Osteocyte (in vitro differentiated cells): ENCODE data around the gene CCDC177. TPM values are rescaled to one million over a fixed set of nuclear protein-coding genes. Genes with fewer than 3 reads are reported as not detected.

Source experiments
- DNase-seq: peaks from one replicate; pipeline ENCODE4 v3.0.0; 2021; ENCODE audit warnings: mixed read lengths; ENCODE audit not compliant: unreplicated experiment; ENCODE audit errors: extremely low spot score
- H3K27ac Mint-ChIP-seq: one replicate; pipeline ENCODE4 v1.8.0; 2021; ENCODE audit warnings: mild to moderate bottlenecking, mixed read lengths; ENCODE audit not compliant: unreplicated experiment
- H3K27me3 Mint-ChIP-seq: one replicate; pipeline ENCODE4 v1.8.0; 2021; ENCODE audit warnings: mixed read lengths; ENCODE audit not compliant: unreplicated experiment
- H3K36me3 Mint-ChIP-seq: one replicate; pipeline ENCODE4 v1.8.0; 2021; ENCODE audit warnings: mixed read lengths; ENCODE audit not compliant: unreplicated experiment
- H3K4me1 Mint-ChIP-seq: one replicate; pipeline ENCODE4 v1.8.0; 2021; ENCODE audit warnings: mixed read lengths; ENCODE audit not compliant: unreplicated experiment
- H3K4me3 Mint-ChIP-seq: one replicate; pipeline ENCODE4 v1.8.0; 2021; ENCODE audit warnings: mild to moderate bottlenecking, moderate library complexity, mixed read lengths; ENCODE audit not compliant: unreplicated experiment
- H3K9me3 Mint-ChIP-seq: one replicate; pipeline ENCODE4 v1.8.0; 2021; ENCODE audit warnings: mixed read lengths; ENCODE audit not compliant: unreplicated experiment
- CTCF ChIP-seq: fragments of 200-600 bp; sonication (generic); IDR thresholded peaks from 2 replicates; pipeline ENCODE4 v1.5.0; 2021; ENCODE audit warnings: antibody characterized with exemption, mild to moderate bottlenecking, moderate library complexity
- total RNA-seq: library from RNA; stranded (reverse); gene quantifications from 2 replicates; pipeline ENCODE4 v1.2.1, GENCODE V29; 2021

Gene CCDC177
- total RNA-seq, 1 donor from 2014 or later: not detected

- Mint-ChIP-seq H3K9me3 (no peaks in the 10 kb centered on the region), H3K36me3 (no peaks in the 10 kb centered on the region), H3K27me3 (peaks cover 52% of the 10 kb centered on the region), H3K27ac (no peak overlapping the region), H3K4me3 (no peak overlapping the region), H3K4me1 (no peaks in the 10 kb centered on the region)
- no peak for TF ChIP-seq CTCF
- DNase-seq: no peak
These were observed 15.1 kb downstream of the CCDC177 start for GRCh38 chr14:69559581-69560011.

- H3K4me1 Mint-ChIP-seq: no peaks in the 10 kb centered on the region
- H3K27me3 Mint-ChIP-seq: peaks cover 53% of the 10 kb centered on the region
- no peak overlapping the region for H3K27ac Mint-ChIP-seq
These were observed 15.9 kb downstream of the CCDC177 start for GRCh38 chr14:69558774-69559173.

GRCh38 chr14:69554500-69554899 is 20.2 kb downstream of the CCDC177 start:
- H3K27me3 Mint-ChIP-seq: peaks cover 35% of the 10 kb centered on the region
- no peaks in the 10 kb centered on the region for H3K36me3 Mint-ChIP-seq
- no peak overlapping the region for H3K27ac Mint-ChIP-seq
- no peaks in the 10 kb centered on the region for H3K4me1 Mint-ChIP-seq
- no peak overlapping the region for H3K4me3 Mint-ChIP-seq
- H3K9me3 Mint-ChIP-seq: no peaks in the 10 kb centered on the region
- TF ChIP-seq CTCF: no peak
- no peak for DNase-seq

More at GRCh38 chr14:69558774-69559173, 15.9 kb downstream of the CCDC177 start:
- no peaks in the 10 kb centered on the region for H3K9me3 Mint-ChIP-seq
- H3K4me3 Mint-ChIP-seq: no peak overlapping the region
- no peak for DNase-seq
- TF ChIP-seq CTCF: no peak
- no peaks in the 10 kb centered on the region for H3K36me3 Mint-ChIP-seq

- no peaks in the 10 kb centered on the region for H3K9me3 Mint-ChIP-seq
- no peak overlapping the region for H3K4me3 Mint-ChIP-seq
- DNase-seq: no peak
- no peak overlapping the region for H3K27ac Mint-ChIP-seq
- TF ChIP-seq CTCF: no peak
- H3K4me1 Mint-ChIP-seq: no peaks in the 10 kb centered on the region
- peaks cover 35% of the 10 kb centered on the region for H3K27me3 Mint-ChIP-seq
- H3K36me3 Mint-ChIP-seq: no peaks in the 10 kb centered on the region
These were observed 21.4 kb downstream of the CCDC177 start for GRCh38 chr14:69553252-69553651.

GRCh38 chr14:69551511-69551910 is 23.2 kb downstream of the CCDC177 start:
- no peaks in the 10 kb centered on the region for H3K9me3 Mint-ChIP-seq
- H3K27me3 Mint-ChIP-seq: peaks cover 35% of the 10 kb centered on the region
- DNase-seq: no peak
- no peak overlapping the region for H3K27ac Mint-ChIP-seq
- H3K4me1 Mint-ChIP-seq: peaks cover 2% of the 10 kb centered on the region
- no peak for TF ChIP-seq CTCF
- no peaks in the 10 kb centered on the region for H3K36me3 Mint-ChIP-seq
- no peak overlapping the region for H3K4me3 Mint-ChIP-seq
